MM.1S (cell line): Measurements from ENCODE around the gene GMPPA.

Experiments used
- DNase-seq: peaks from one replicate; pipeline ENCODE4 v3.0.0-alpha.2; 2015
- H2AFZ ChIP-seq: fragments of 300-600 bp; sonication (generic); 2 replicates; pipeline ENCODE4 v1.6.0; 2016; ENCODE audit warnings: antibody characterized with exemption, low read length
- H3F3A ChIP-seq: fragments of 300-600 bp; sonication (generic); 2 replicates; pipeline ENCODE4 v1.6.1; 2016; ENCODE audit warnings: mild to moderate bottlenecking, antibody characterized with exemption, low read length, moderate library complexity, mixed read lengths; ENCODE audit not compliant: insufficient read depth
- H3K27ac ChIP-seq: fragments of 300-600 bp; sonication (generic); 2 replicates; pipeline ENCODE4 v1.5.1; 2016; ENCODE audit warnings: mild to moderate bottlenecking, low read length
- H3K27me3 ChIP-seq: fragments of 300-600 bp; sonication (generic); replicated peaks from 2 replicates; pipeline ENCODE4 v1.6.0; 2016; ENCODE audit warnings: low read length; ENCODE audit not compliant: insufficient read depth
- H3K36me3 ChIP-seq: fragments of 300-600 bp; sonication (generic); replicated peaks from 2 replicates; pipeline ENCODE4 v1.6.1; 2016; ENCODE audit warnings: mild to moderate bottlenecking, low read length, mixed read lengths; ENCODE audit not compliant: insufficient read depth
- H3K4me1 ChIP-seq: fragments of 300-600 bp; sonication (generic); 2 replicates; pipeline ENCODE4 v1.6.1; 2016; ENCODE audit warnings: low read length, mixed read lengths
- H3K4me2 ChIP-seq: fragments of 300-600 bp; sonication (generic); 2 replicates; pipeline ENCODE4 v1.6.0; 2016; ENCODE audit warnings: low read depth, low read length
- H3K4me3 ChIP-seq: fragments of 300-600 bp; sonication (generic); 2 replicates; pipeline ENCODE4 v1.5.1; 2016; ENCODE audit warnings: low read length, mixed read lengths
- H3K79me2 ChIP-seq: fragments of 300-600 bp; sonication (generic); 2 replicates; pipeline ENCODE4 v1.6.1; 2016; ENCODE audit warnings: mixed run types, low read length, mixed read lengths
- H3K9ac ChIP-seq: fragments of 300-600 bp; sonication (generic); 2 replicates; pipeline ENCODE4 v1.6.1; 2016; ENCODE audit warnings: low read length, mixed read lengths
- H3K9me2 ChIP-seq: fragments of 300-600 bp; sonication (generic); replicated peaks from 2 replicates; pipeline ENCODE4 v1.6.1; 2016; ENCODE audit warnings: mild to moderate bottlenecking, low read length, mixed read lengths; ENCODE audit not compliant: insufficient read depth
- H3K9me3 ChIP-seq: fragments of 300-600 bp; sonication (generic); replicated peaks from 2 replicates; pipeline ENCODE4 v1.6.1; 2016; ENCODE audit warnings: mild to moderate bottlenecking, low read length, mixed read lengths; ENCODE audit not compliant: insufficient read depth
- H4K20me1 ChIP-seq: fragments of 300-600 bp; sonication (generic); 2 replicates; pipeline ENCODE4 v1.6.1; 2016; ENCODE audit warnings: mild to moderate bottlenecking, low read length, moderate library complexity, mixed read lengths; ENCODE audit not compliant: insufficient read depth
- EZH2 ChIP-seq: fragments of 300-600 bp; sonication (generic); optimal IDR thresholded peaks from 2 replicates; pipeline ENCODE3; 2017; ENCODE audit warnings: low read depth, mild to moderate bottlenecking, antibody characterized with exemption, low read length, mixed read lengths
- EZH2phosphoT487 ChIP-seq: fragments of 300-600 bp; sonication (generic); IDR thresholded peaks from 2 replicates; pipeline ENCODE4 v1.6.1; 2018; ENCODE audit warnings: antibody characterized with exemption, low read length
- TF ChIP-seq, protein P1 (sequence below): fragments of 300-600 bp; sonication (generic); IDR thresholded peaks from 2 replicates; pipeline ENCODE4 v1.5.1; 2016; ENCODE audit warnings: antibody characterized with exemption, low read length, mixed read lengths

Gene GMPPA

DNA sequence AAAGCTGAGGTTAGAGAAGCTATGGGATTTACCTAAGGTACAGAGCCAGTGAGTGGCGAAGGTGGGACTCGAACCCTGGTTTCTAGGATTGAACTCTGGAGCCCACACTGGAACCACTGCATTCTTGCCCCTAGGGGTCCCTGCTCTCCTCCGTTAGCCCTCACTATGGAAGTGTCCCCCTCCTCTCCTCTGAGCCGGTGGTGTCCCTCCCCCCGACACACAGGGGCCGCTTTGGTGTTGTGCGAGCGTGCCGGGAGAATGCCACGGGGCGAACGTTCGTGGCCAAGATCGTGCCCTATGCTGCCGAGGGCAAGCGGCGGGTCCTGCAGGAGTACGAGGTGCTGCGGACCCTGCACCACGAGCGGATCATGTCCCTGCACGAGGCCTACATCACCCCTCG, 8.5 kb upstream of the GMPPA start:
- TF ChIP-seq EZH2phosphoT487: no peak
- TF ChIP-seq, protein P1, sequence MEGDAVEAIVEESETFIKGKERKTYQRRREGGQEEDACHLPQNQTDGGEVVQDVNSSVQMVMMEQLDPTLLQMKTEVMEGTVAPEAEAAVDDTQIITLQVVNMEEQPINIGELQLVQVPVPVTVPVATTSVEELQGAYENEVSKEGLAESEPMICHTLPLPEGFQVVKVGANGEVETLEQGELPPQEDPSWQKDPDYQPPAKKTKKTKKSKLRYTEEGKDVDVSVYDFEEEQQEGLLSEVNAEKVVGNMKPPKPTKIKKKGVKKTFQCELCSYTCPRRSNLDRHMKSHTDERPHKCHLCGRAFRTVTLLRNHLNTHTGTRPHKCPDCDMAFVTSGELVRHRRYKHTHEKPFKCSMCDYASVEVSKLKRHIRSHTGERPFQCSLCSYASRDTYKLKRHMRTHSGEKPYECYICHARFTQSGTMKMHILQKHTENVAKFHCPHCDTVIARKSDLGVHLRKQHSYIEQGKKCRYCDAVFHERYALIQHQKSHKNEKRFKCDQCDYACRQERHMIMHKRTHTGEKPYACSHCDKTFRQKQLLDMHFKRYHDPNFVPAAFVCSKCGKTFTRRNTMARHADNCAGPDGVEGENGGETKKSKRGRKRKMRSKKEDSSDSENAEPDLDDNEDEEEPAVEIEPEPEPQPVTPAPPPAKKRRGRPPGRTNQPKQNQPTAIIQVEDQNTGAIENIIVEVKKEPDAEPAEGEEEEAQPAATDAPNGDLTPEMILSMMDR: no peak
- TF ChIP-seq EZH2: no peak
- no peaks in the 10 kb centered on the region for H3K36me3 ChIP-seq
- no peaks in the 10 kb centered on the region for H3K9me2 ChIP-seq
- H3K9me3 ChIP-seq: no peaks in the 10 kb centered on the region
- H3K79me2 ChIP-seq: no peaks in the 10 kb centered on the region
- H3K9ac ChIP-seq: no peak overlapping the region
- DNase-seq: no peak
- peaks cover 100% of the 10 kb centered on the region for H3K27me3 ChIP-seq
- H3K4me3 ChIP-seq: no peak overlapping the region
- H3K4me2 ChIP-seq: no peak overlapping the region
- no peaks in the 10 kb centered on the region for H4K20me1 ChIP-seq
- H2AFZ ChIP-seq: no peak overlapping the region
- H3K4me1 ChIP-seq: no peaks in the 10 kb centered on the region
- no peak overlapping the region for H3K27ac ChIP-seq
- no peaks in the 10 kb centered on the region for H3F3A ChIP-seq

DNA sequence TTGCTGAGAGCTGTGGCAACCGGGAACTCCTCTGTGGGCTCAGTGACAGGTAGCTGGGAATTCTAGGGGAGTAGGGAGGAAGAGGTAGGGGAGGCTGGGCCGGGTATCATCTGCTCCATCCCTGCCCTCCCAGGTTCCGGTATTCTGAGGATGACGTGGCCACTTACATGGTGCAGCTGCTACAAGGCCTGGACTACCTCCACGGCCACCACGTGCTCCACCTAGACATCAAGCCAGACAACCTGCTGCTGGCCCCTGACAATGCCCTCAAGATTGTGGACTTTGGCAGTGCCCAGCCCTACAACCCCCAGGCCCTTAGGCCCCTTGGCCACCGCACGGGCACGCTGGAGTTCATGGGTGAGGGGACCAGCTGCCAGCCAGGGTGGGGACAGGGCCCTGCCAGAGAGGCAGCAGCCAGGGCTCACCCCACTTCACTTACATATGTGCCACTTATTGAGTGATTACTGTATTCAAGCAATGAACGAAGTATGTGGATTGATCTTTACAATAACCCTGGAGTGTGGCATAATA, 8.0 kb upstream of the GMPPA start:
- no peaks in the 10 kb centered on the region for H3K9me2 ChIP-seq
- H3F3A ChIP-seq: no peaks in the 10 kb centered on the region
- peaks cover 97% of the 10 kb centered on the region for H3K27me3 ChIP-seq
- no peak overlapping the region for H2AFZ ChIP-seq
- H3K4me3 ChIP-seq: no peak overlapping the region
- H4K20me1 ChIP-seq: no peaks in the 10 kb centered on the region
- H3K4me1 ChIP-seq: no peaks in the 10 kb centered on the region
- DNase-seq: no peak
- TF ChIP-seq, protein P1: no peak
- TF ChIP-seq EZH2: no peak
- no peak for TF ChIP-seq EZH2phosphoT487
- H3K4me2 ChIP-seq: no peak overlapping the region
- H3K9me3 ChIP-seq: no peaks in the 10 kb centered on the region
- no peaks in the 10 kb centered on the region for H3K36me3 ChIP-seq
- H3K79me2 ChIP-seq: no peaks in the 10 kb centered on the region
- H3K27ac ChIP-seq: no peak overlapping the region
- H3K9ac ChIP-seq: no peak overlapping the region

DNA sequence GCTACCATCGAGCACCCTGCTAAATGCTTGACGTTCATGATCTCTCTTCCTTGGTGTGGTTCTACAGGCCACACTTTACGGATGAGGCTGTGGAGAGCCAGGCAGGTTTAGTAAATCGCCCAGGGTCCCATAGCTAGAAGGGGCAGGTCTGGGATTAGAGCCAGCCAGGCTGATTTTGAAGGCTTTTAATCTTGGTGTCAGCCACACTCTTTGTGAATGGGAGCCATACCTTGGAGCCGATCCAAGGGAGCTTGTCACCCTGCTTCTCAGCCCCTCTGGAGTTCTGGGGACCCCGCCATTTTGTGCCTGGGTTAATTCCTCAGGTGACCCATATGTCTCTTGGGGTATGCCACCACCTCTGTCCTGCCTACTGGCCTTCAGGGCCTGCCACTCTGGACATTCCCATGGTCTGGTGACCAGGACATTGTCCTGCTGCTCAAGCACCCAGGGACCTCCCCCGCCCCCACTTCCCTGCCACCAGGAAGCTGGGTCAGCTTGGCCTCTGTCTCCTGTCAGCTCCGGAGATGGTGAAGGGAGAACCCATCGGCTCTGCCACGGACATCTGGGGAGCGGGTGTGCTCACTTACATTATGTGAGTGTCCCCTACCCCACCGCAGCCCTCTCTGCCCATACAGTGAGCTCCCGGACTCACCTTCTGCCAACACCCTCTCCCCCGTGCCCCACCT, 7.3 kb upstream of the GMPPA start:
- H2AFZ ChIP-seq: no peak overlapping the region
- no peaks in the 10 kb centered on the region for H3K9me2 ChIP-seq
- peaks cover 97% of the 10 kb centered on the region for H3K27me3 ChIP-seq
- no peak overlapping the region for H3K4me3 ChIP-seq
- H3K9ac ChIP-seq: no peak overlapping the region
- no peaks in the 10 kb centered on the region for H3K9me3 ChIP-seq
- no peak overlapping the region for H3K4me2 ChIP-seq
- no peaks in the 10 kb centered on the region for H3F3A ChIP-seq
- no peaks in the 10 kb centered on the region for H4K20me1 ChIP-seq
- no peak for DNase-seq
- TF ChIP-seq EZH2 (no peak), EZH2phosphoT487 (no peak)
- TF ChIP-seq, protein P1: no peak
- H3K4me1 ChIP-seq: no peaks in the 10 kb centered on the region
- H3K27ac ChIP-seq: no peak overlapping the region
- no peaks in the 10 kb centered on the region for H3K36me3 ChIP-seq
- H3K79me2 ChIP-seq: no peaks in the 10 kb centered on the region
